Heart left ventricle (tissue), 13 donors: ENCODE data around the gene CELF2.

Source experiments
- CTCF ChIP-seq, 12 donors: fragments of 200-600 bp; sonication (generic) in 4 of 12; IDR thresholded peaks; one replicate each; pipeline versions ENCODE4 v1.5.0 to v1.8.0; 2018 to 2022; ENCODE audit warnings: antibody characterized with exemption in 12 of 12, mild to moderate bottlenecking in 5 of 12
- POLR2A ChIP-seq, 2 donors: fragments of 450-650 bp; IDR thresholded peaks; one replicate each; pipeline ENCODE4 v1.6.1; 2017; ENCODE audit warnings: antibody characterized with exemption in 2 of 2, mild to moderate bottlenecking in 2 of 2, moderate library complexity in 2 of 2
- donor health status: ischemic (EF 13 %, LVEDD 7.1; RV severe dilation, severe dysfunction).
- donor health status: DM: no; HTN: yes; CAD: no.
- donor health status: DM: no; HTN: no; CAD: no.
- donor health status: ischemic (EF 25% LVEDD 6.9; RV normal size, moderate dysfunction).
- donor health status: ischemic (EF 25% LVEDD 5.7; RV mildly dilated, moderate dysfunction).
- donor health status: ischemic (EF 35%, LVEDD 5.7; RV mildly dilated, moderate dysfunction).
- donor health status: nonischemic (EF 11% LVEDD 7.7; RV severe dilation, severe dysfunction).
- donor health status: DM: yes; HTN: yes; CAD: no.
- donor health status: PGD.
- donor health status: ischemic (EF 29% LVEDD 5.4; RV normal size, mild dysfunction).
- donor health status: nonischemic (EF 23%, LVEDD 6.1; RV moderate dilation, normal function).

DNA sequence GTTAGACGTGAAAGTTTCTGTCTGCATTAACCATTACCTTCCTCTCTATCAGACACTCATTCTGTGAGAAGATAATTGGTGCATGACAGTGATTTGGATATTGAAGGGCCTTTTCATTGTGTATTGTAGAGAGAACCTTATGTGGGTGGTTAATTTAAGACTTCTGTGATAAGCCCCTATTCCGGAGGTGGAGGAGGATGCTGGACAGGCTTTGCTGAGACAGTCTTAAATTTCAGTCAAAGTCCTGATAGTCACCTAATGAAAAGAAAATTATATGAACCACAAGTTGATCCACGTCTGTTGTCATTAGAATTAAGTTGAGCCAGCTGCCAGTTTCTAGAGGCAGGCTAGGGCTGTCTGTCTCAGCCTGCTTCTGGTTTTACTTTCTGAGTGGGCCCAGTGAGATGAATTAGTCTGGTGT lies 62.9 kb downstream of the CELF2 start:
- TF ChIP-seq POLR2A (IDR thresholded peaks at IDR 0.05): no peak
- no peak for TF ChIP-seq CTCF (IDR thresholded peaks at IDR 0.05)
